ENCODE data around the gene SYNE1. TPM values are rescaled to one million over a fixed set of nuclear protein-coding genes. Genes with fewer than 3 reads are reported as not detected.

Gene SYNE1
- total RNA-seq, 2 experiments from 2014 or later: 74.6 to 140 TPM

- BruUV-seq (replicated peaks): TSS peak; percentile 10
- ChIA-PET CTCF (ENCODE audit: unreplicated experiment) (no interaction called here), POLR2A (interaction anchor here (0.7 to 1.8 kb wide), 2 partner anchors 9 to 11 kb away, joined by 3 to 7 read pairs; no protein-coding TSS in a partner anchor)
- Histone ChIP-seq H3K9me2 (ENCODE audit: insufficient read depth, low read length) (no peaks in the 10 kb centered on the region), H3K4me3 (ENCODE audit: low read depth, low read length, poor library complexity, severe bottlenecking) (no peak overlapping the region), H3K79me2 (ENCODE audit: insufficient read depth, low read depth, low read length) (peaks cover 27% of the 10 kb centered on the region; the same call in 1 of the 2 replicates), H3K4me1 (ENCODE audit: insufficient read depth, low read length, poor library complexity, severe bottlenecking) (peaks cover 16% of the 10 kb centered on the region), H3K27ac (ENCODE audit: low read depth, low read length, poor library complexity, severe bottlenecking) (no peak overlapping the region), H3K36me3 (ENCODE audit: insufficient read depth, low read length) (peaks cover 85% of the 10 kb centered on the region), H3K4me2 (ENCODE audit: low read length) (no peak overlapping the region), H2AFZ (ENCODE audit: low read length) (no peak overlapping the region), H3K9me3 (ENCODE audit: low read length) (no peaks in the 10 kb centered on the region), H4K20me1 (ENCODE audit: insufficient read depth, low read length) (no peaks in the 10 kb centered on the region)
- intact Hi-C loops (cut with micrococcal nuclease; ENCODE audit: unreplicated experiment): no loop called here
- DNase-seq (ENCODE audit: low spot score): no peak
- no peak for TF ChIP-seq CTCF (conservative IDR thresholded peaks at IDR 0.05; ENCODE audit: low read length)
- TF ChIP-seq EZH2phosphoT487 (IDR thresholded peaks at IDR 0.05; ENCODE audit: borderline replicate concordance, low read depth, low read length): no peak
These were observed 344.6 kb downstream of the SYNE1 start for GRCh38 chr6:152292555-152292954.

GRCh38 chr6:152290693-152291092 lies 346.5 kb downstream of the SYNE1 start:
- Histone ChIP-seq H2AFZ (ENCODE audit: low read length) (no peak overlapping the region), H3K27ac (ENCODE audit: low read depth, low read length, poor library complexity, severe bottlenecking) (no peak overlapping the region), H3K36me3 (ENCODE audit: insufficient read depth, low read length) (peaks cover 85% of the 10 kb centered on the region), H3K9me2 (ENCODE audit: insufficient read depth, low read length) (no peaks in the 10 kb centered on the region), H4K20me1 (ENCODE audit: insufficient read depth, low read length) (no peaks in the 10 kb centered on the region), H3K9me3 (ENCODE audit: low read length) (no peaks in the 10 kb centered on the region), H3K4me3 (ENCODE audit: low read depth, low read length, poor library complexity, severe bottlenecking) (no peak overlapping the region), H3K4me2 (ENCODE audit: low read length) (no peak overlapping the region), H3K79me2 (ENCODE audit: insufficient read depth, low read depth, low read length) (peaks cover 9% of the 10 kb centered on the region; the same call in 1 of the 2 replicates), H3K4me1 (ENCODE audit: insufficient read depth, low read length, poor library complexity, severe bottlenecking) (no peaks in the 10 kb centered on the region)
- ChIA-PET CTCF (ENCODE audit: unreplicated experiment) (no interaction called here), POLR2A (interaction anchor here (0.6 to 1.0 kb wide), 3 partner anchors 9 to 119 kb away, joined by 3 to 6 read pairs (median 3); no protein-coding TSS in a partner anchor)
- no TSS peak for BruUV-seq (replicated peaks)
- no peak for DNase-seq (ENCODE audit: low spot score)
- intact Hi-C loops (cut with micrococcal nuclease; ENCODE audit: unreplicated experiment): no loop called here
- TF ChIP-seq EZH2phosphoT487 (IDR thresholded peaks at IDR 0.05; ENCODE audit: borderline replicate concordance, low read depth, low read length) (no peak), CTCF (conservative IDR thresholded peaks at IDR 0.05; ENCODE audit: low read length) (no peak)

- no peaks in the 10 kb centered on the region for H3K9me3 ChIP-seq (ENCODE audit: low read length)
- H3K9me2 ChIP-seq (ENCODE audit: insufficient read depth, low read length): no peaks in the 10 kb centered on the region
- TF ChIP-seq CTCF (conservative IDR thresholded peaks at IDR 0.05; ENCODE audit: low read length) (no peak), EZH2phosphoT487 (IDR thresholded peaks at IDR 0.05; ENCODE audit: borderline replicate concordance, low read depth, low read length) (no peak)
- no peak overlapping the region for H3K27ac ChIP-seq (ENCODE audit: low read depth, low read length, poor library complexity, severe bottlenecking)
- no TSS peak for BruUV-seq (replicated peaks)
- H3K36me3 ChIP-seq (ENCODE audit: insufficient read depth, low read length): peaks cover 76% of the 10 kb centered on the region
- no peaks in the 10 kb centered on the region for H3K4me1 ChIP-seq (ENCODE audit: insufficient read depth, low read length, poor library complexity, severe bottlenecking)
- H4K20me1 ChIP-seq (ENCODE audit: insufficient read depth, low read length): no peaks in the 10 kb centered on the region
- no peak for DNase-seq (ENCODE audit: low spot score)
- H3K4me3 ChIP-seq (ENCODE audit: low read depth, low read length, poor library complexity, severe bottlenecking): no peak overlapping the region
- CTCF ChIA-PET (ENCODE audit: unreplicated experiment): no interaction called here
- H3K79me2 ChIP-seq (ENCODE audit: insufficient read depth, low read depth, low read length): no peaks in the 10 kb centered on the region
- intact Hi-C loops (cut with micrococcal nuclease; ENCODE audit: unreplicated experiment): no loop called here
- H3K4me2 ChIP-seq (ENCODE audit: low read length): no peak overlapping the region
- POLR2A ChIA-PET: interaction anchor here (1.0 kb wide), 1 partner anchor 11 kb away, joined by 5 read pairs; no protein-coding TSS in a partner anchor
- no peak overlapping the region for H2AFZ ChIP-seq (ENCODE audit: low read length)
These were observed 359.3 kb downstream of the SYNE1 start for GRCh38 chr6:152277826-152278329.

Data from OCI-LY7 (cell line).